HG02840 (cell line): ENCODE results near the gene PCDH15.
"Not testable (repeated sequence)": the region's sequence is repeated elsewhere in the genome, so short reads cannot be mapped to it uniquely, and the experiment has no call there.

Experiments used
- ATAC-seq: cut with Tn5 transposase; IDR thresholded peaks from one replicate; pipeline ENCODE4 v1.9.1; 2021; ENCODE audit warnings: mild to moderate bottlenecking, moderate library complexity, moderate number of reproducible peaks; ENCODE audit not compliant: unreplicated experiment, low FRiP score

Gene PCDH15

DNA sequence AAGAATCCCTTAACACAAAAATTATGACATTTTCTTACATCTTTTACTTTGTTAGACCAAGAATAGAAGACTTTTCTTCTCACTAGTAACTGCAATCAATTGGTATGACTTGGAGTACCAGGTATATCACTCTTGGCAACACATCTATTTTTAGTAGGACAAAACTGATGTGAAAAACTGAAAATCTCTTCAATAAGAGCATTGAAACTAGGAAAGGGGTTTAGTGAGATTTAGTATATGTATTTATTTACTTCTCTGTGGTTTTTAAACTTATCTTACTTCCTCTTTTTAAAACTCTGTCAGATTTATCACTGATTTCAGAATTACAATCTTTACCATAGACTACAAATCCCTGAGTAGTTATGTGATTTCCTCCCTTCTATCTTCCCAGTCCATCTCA is 366.2 kb downstream of the PCDH15 start:
- peak; percentile 82 for ATAC-seq

DNA sequence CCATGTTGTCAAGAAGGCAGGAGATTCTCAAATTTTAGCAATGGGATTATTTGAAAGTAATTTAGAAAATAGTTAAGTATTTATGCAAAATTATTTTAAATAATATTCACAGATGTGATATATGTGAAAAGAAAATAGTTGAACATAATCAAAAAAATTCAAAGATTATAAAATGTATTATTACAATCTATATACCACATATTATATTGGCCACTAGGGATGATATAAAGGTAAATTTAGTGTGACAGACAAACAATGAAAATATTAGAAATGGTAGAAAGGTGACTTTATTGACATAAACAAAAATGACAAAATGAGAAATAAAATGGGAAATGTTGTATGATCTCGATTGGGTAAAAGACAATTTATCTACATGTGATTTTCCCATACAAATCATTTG is 385.5 kb downstream of the PCDH15 start:
- no peak for ATAC-seq

DNA sequence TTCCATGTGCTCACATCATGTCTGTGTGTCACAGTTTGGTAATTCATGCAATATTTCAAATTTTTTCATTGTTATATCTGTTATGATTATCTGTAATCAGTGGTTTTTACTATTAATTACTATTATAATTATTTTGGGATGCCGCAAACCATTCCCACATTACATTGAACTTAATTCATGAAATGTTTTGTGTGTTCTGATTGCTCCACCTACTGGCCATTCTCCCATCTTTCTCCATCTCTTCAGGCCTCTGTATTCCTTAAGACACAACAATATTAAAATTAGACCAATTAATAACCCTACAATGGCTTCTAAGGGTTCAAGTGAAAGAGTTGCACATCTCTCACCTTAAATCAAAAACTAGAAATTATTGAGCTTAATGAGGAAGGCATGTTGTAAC is 398.5 kb downstream of the PCDH15 start:
- no peak for ATAC-seq

GRCh38 chr10:54396031-54396430 is 405.0 kb downstream of the PCDH15 start:
- ATAC-seq, result no peak

DNA sequence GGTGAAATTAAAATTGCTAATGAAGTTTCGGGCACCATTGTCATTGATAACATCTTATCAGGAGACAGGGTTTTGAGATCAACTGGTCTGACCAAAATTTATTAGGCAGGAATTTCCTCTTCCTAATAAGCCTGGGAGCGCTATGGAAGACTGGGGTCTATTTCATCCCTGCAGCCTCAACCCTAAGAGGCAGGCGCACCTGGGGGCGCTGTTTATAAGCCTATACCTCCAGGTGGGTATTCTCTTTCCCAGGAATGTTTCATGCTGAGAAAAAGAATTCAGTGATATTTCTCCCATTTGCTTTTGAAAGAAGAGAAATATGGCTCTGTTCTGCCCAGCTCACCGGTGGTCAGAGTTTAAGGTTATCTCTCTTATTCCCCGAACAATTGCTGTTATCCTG is 406.4 kb downstream of the PCDH15 start:
- not testable (repeated sequence) for ATAC-seq

DNA sequence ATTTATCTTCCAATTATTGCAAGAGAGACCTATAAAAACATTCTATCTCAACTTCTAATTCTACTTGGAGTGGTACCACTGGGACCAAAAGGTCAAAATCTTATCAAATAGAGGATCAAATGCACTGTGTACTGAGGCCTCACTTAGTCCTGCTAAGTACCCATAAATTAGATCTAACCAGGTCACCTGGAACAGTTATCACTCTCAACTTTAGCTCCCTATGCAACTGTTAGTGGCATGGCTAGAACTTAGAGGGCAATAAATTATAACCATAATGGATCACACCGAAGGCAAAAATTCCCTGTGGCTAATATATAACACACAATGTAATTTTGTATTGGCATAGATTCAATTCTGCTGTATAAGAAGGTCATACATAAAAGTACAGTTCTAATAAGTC is 428.9 kb downstream of the PCDH15 start:
- no peak for ATAC-seq

GRCh38 chr10:54368984-54369383 is 432.0 kb downstream of the PCDH15 start:
- ATAC-seq, result no peak

- ATAC-seq, result no peak
These were observed 437.6 kb downstream of the PCDH15 start for GRCh38 chr10:54363390-54363789.

GRCh38 chr10:54342058-54342457 is 459.0 kb downstream of the PCDH15 start:
- no peak for ATAC-seq

- ATAC-seq, result no peak
These were observed 465.7 kb downstream of the PCDH15 start for GRCh38 chr10:54335296-54335695.

- ATAC-seq, result no peak
These were observed 481.7 kb downstream of the PCDH15 start for GRCh38 chr10:54319341-54319740.

DNA sequence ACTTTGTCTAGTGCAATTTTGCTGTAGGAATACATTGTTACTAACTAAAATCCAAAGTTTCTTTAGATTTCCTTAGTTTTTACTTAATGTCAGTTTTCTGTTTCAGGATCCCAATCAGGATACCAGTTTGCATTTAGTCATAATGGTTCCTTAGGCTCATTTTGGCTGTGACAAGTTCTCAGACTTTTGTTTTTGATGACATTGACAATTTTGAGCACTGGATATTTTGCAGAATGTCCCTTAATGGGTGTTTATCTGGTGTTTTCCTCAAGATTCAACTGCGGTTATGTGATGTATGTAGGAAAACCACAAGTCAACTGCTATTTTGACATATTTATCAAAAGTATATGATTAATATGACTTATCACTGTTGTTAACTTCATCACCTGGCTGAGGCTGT is 482.6 kb downstream of the PCDH15 start:
- no peak for ATAC-seq

GRCh38 chr10:54314430-54314829 is 486.6 kb downstream of the PCDH15 start:
- ATAC-seq, result no peak

DNA sequence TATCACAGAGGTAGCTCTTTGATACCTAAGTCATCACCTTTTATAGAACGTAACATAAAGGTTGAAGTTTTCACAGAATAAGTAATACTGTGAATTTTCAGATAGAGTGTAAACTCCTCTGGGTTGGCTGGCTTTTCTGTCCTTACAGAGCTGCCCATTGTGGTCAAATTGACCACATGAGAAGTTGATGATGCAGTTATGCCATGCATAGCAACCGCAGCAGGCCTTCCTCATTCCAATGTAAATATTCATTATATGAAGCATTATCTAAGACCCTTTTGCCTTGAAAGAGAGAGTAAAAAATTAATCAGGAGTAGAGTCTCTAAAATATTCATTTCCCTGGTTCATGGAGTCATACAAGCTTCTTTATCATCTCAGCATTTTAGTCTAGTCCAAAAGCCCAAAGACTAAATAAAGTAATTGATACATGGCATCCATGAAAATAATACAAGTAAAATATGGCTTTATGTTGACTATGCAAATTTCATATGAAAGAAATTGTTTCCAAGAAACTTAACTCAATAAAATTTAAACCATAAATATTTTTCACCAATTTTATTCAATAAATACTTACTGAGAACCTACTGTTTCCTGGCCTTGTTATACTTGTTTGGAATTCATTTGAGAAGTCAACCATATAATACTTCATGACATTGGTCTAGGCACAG is 516.4 kb downstream of the PCDH15 start:
- ATAC-seq, result no peak

GRCh38 chr10:54282012-54282411 is 519.0 kb downstream of the PCDH15 start:
- no peak for ATAC-seq

GRCh38 chr10:54266395-54266794 is 534.6 kb downstream of the PCDH15 start:
- ATAC-seq, result no peak

DNA sequence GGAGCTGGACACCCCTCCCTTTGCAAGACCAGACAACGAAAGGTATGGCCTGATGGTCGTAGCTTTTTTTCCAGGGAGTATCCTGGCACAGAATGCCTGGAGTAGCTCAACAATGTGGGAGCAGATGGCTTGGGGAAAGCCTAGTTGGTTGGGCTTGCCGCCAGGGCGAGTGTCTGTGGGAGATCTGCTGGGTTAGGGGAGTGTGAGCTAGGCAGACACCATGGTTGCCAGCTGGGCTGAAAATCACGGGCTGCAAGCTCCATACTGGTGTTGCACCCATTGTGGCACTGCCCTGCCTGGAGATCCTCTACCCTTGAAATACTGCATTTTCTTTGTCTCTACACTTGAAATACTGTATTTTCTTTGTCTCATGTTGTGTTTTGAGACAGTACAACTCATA is 538.3 kb downstream of the PCDH15 start:
- ATAC-seq, result no peak

- no peak for ATAC-seq
These were observed 541.9 kb downstream of the PCDH15 start for GRCh38 chr10:54259104-54259503.

DNA sequence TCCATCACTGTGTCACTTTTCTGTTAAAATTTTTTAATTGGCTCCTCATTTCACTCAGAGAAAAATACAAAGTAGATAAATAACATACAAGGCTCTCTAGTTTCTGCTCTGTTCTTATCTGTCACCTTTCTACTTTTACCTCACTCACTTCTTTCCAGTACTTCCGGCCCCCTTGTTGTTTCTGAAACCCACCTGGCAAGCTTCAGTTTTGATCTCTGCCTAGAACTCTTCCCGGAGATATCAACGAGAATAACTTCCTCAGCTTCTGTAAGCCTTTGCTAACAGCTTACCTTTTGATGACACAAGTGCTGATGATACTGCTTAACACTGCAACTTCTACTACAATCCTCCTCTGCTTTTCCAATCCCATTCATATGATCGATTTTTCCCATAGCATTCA is 566.2 kb downstream of the PCDH15 start:
- ATAC-seq, result no peak

DNA sequence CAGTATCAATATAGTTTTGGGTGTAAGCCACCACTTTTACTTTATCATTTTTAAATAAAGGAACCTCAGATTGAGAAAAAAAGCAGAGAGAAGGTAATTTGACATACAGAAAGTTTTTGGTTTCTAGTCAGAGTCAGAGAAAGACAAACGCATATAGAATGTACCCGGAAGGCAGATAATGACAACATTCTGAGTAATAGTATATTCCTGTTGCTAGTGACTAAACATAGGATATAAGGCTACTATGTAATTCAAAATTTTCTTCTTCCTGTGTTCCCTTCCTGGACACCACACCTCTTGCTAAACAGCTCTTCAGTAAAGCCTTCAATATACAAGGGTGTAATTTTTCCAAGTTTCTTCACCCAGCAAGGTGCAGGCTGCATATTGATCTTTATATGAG is 597.6 kb downstream of the PCDH15 start:
- ATAC-seq, result no peak

DNA sequence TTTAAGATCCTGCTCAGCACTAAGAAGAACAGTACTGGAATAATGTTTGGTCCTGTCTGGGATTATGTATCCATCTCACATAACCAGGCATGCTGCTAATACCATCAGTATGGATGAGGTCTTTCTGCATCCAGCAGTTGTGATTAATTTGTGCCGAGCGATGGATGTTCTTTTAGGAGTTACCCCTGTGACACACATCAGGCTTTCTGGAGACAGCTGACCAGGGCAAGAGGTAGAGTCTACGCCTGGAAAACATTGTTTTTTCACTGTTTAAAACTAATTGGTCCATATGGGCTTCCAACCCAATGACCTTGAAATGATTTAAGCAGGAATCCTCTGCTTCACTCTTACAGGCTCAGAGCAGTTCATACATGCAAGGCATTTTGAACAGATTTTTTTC is 603.0 kb downstream of the PCDH15 start:
- no peak for ATAC-seq

- no peak for ATAC-seq
These were observed 606.2 kb downstream of the PCDH15 start for GRCh38 chr10:54194806-54195205.

GRCh38 chr10:54159924-54160323 is 641.1 kb downstream of the PCDH15 start:
- no peak for ATAC-seq
